Measurements from ENCODE around the gene DUSP18. TPM values are rescaled to one million over a fixed set of nuclear protein-coding genes. Genes with fewer than 3 reads are reported as not detected.

Gene DUSP18
- total and polyA plus RNA-seq, 2 donors (not counting 1 experiment from before 2014, with no cell fraction given): 7.4 to 10.8 TPM

GRCh38 chr22:30701872-30702271, 34.2 kb upstream of the DUSP18 start:
- Histone ChIP-seq H3K4me3 (replicated peaks in 1 of 4; ENCODE audit: control extremely low read depth in 1 of 4, insufficient read depth in 1 of 4, low read depth in 3 of 4, low read length in 4 of 4) (no peak overlapping the region), H3K4me2 (ENCODE audit: extremely low read depth, insufficient read depth, low read length) (no peak overlapping the region), H4K20me1 (ENCODE audit: control insufficient read depth, extremely low read depth, insufficient read depth, low read length) (no peaks in the 10 kb centered on the region), H3K79me2 (ENCODE audit: control insufficient read depth, insufficient read depth, low read length) (no peaks in the 10 kb centered on the region), H3K9me3 (ENCODE audit: control insufficient read depth, insufficient read depth, low read depth, low read length) (no peaks in the 10 kb centered on the region), H3K4me1 (ENCODE audit: control insufficient read depth, extremely low read depth, insufficient read depth, low read length) (peaks cover 4% of the 10 kb centered on the region), H3K27me3 (ENCODE audit: control insufficient read depth, insufficient read depth, low read length) (no peaks in the 10 kb centered on the region), H3K9ac (ENCODE audit: insufficient read depth, low read length) (no peak overlapping the region), H2AFZ (ENCODE audit: low read length) (no peak overlapping the region), H3K36me3 (ENCODE audit: control insufficient read depth, insufficient read depth, low read length) (no peaks in the 10 kb centered on the region), H3K27ac (ENCODE audit: insufficient read depth, low read length) (no peak overlapping the region)
- DNase-seq (ENCODE audit: low read depth in 2 of 2): peak in 1 of 2 donors; percentile 66
- TF ChIP-seq CTCF (conservative IDR thresholded peaks at IDR 0.05 in 1 of 2, IDR thresholded peaks at IDR 0.05 in 1 of 2; ENCODE audit: low read depth in 1 of 2, low read length in 2 of 2) (no peak), EZH2 (IDR thresholded peaks at IDR 0.05; ENCODE audit: low read length, missing control alignments) (no peak)

- H3K9me3 ChIP-seq (ENCODE audit: control insufficient read depth, insufficient read depth, low read depth, low read length): no peaks in the 10 kb centered on the region
- H3K4me2 ChIP-seq (ENCODE audit: extremely low read depth, insufficient read depth, low read length): no peak overlapping the region
- no peaks in the 10 kb centered on the region for H3K36me3 ChIP-seq (ENCODE audit: control insufficient read depth, insufficient read depth, low read length)
- no peak for DNase-seq (ENCODE audit: low read depth in 2 of 2)
- H4K20me1 ChIP-seq (ENCODE audit: control insufficient read depth, extremely low read depth, insufficient read depth, low read length): no peaks in the 10 kb centered on the region
- H3K4me1 ChIP-seq (ENCODE audit: control insufficient read depth, extremely low read depth, insufficient read depth, low read length): peaks cover 4% of the 10 kb centered on the region
- no peaks in the 10 kb centered on the region for H3K79me2 ChIP-seq (ENCODE audit: control insufficient read depth, insufficient read depth, low read length)
- no peak overlapping the region for H2AFZ ChIP-seq (ENCODE audit: low read length)
- H3K9ac ChIP-seq (ENCODE audit: insufficient read depth, low read length): no peak overlapping the region
- no peak overlapping the region for H3K4me3 ChIP-seq (replicated peaks in 1 of 4; ENCODE audit: control extremely low read depth in 1 of 4, insufficient read depth in 1 of 4, low read depth in 3 of 4, low read length in 4 of 4)
- no peak for TF ChIP-seq EZH2 (IDR thresholded peaks at IDR 0.05; ENCODE audit: low read length, missing control alignments)
- H3K27me3 ChIP-seq (ENCODE audit: control insufficient read depth, insufficient read depth, low read length): no peaks in the 10 kb centered on the region
- no peak overlapping the region for H3K27ac ChIP-seq (ENCODE audit: insufficient read depth, low read length)
These were observed 30.3 kb upstream of the DUSP18 start for GRCh38 chr22:30697975-30698374.

GRCh38 chr22:30695871-30696655, 28.4 kb upstream of the DUSP18 start:
- no peak for DNase-seq (ENCODE audit: low read depth in 2 of 2)
- no peak overlapping the region for H3K4me3 ChIP-seq (replicated peaks in 1 of 4; ENCODE audit: control extremely low read depth in 1 of 4, insufficient read depth in 1 of 4, low read depth in 3 of 4, low read length in 4 of 4)
- H3K9me3 ChIP-seq (ENCODE audit: control insufficient read depth, insufficient read depth, low read depth, low read length): no peaks in the 10 kb centered on the region
- no peak overlapping the region for H3K4me2 ChIP-seq (ENCODE audit: extremely low read depth, insufficient read depth, low read length)
- no peaks in the 10 kb centered on the region for H4K20me1 ChIP-seq (ENCODE audit: control insufficient read depth, extremely low read depth, insufficient read depth, low read length)
- H3K36me3 ChIP-seq (ENCODE audit: control insufficient read depth, insufficient read depth, low read length): no peaks in the 10 kb centered on the region
- TF ChIP-seq EZH2 (IDR thresholded peaks at IDR 0.05; ENCODE audit: low read length, missing control alignments): no peak
- no peak for TF ChIP-seq CTCF (conservative IDR thresholded peaks at IDR 0.05 in 1 of 2, IDR thresholded peaks at IDR 0.05 in 1 of 2; ENCODE audit: low read depth in 1 of 2, low read length in 2 of 2)
- no peaks in the 10 kb centered on the region for H3K79me2 ChIP-seq (ENCODE audit: control insufficient read depth, insufficient read depth, low read length)
- H2AFZ ChIP-seq (ENCODE audit: low read length): no peak overlapping the region
- H3K9ac ChIP-seq (ENCODE audit: insufficient read depth, low read length): no peak overlapping the region
- no peaks in the 10 kb centered on the region for H3K4me1 ChIP-seq (ENCODE audit: control insufficient read depth, extremely low read depth, insufficient read depth, low read length)
- H3K27me3 ChIP-seq (ENCODE audit: control insufficient read depth, insufficient read depth, low read length): no peaks in the 10 kb centered on the region
- H3K27ac ChIP-seq (ENCODE audit: insufficient read depth, low read length): no peak overlapping the region
